SK-N-SH (cell line): ENCODE data around the gene ARL4A. TPM values are rescaled to one million over a fixed set of nuclear protein-coding genes. Genes with fewer than 3 reads are reported as not detected.
A peak's percentile ranks its signal among the peaks of the same experiment; 100 is the strongest.

ENCODE experiments used
- CTCF ChIA-PET: fragments of 300-600, 350-600 bp; formaldehyde crosslinking; extraction: SDS; loops from one replicate; lab custom pipeline; 2021; lab: Yijun Ruan, JAX
- POLR2A ChIA-PET: fragments of 350-600 bp; sonication (Branson Sonifier 250); formaldehyde crosslinking; extraction: SDS; loops from one replicate; lab custom pipeline; 2020; ENCODE audit warnings: antibody characterized with exemption, inconsistent platforms; lab: Yijun Ruan, JAX
- DNase-seq: peaks from one replicate; pipeline ENCODE4 v3.0.0; 2012
- H2AFZ ChIP-seq: fragments of 200-600 bp; sonication (generic); 2 replicates; pipeline ENCODE4 v1.8.1; 2016; ENCODE audit warnings: antibody characterized with exemption, mild to moderate bottlenecking, low read depth
- H3F3A ChIP-seq: fragments of 200-600 bp; sonication (generic); replicated peaks from 2 replicates; pipeline ENCODE3; 2016; ENCODE audit warnings: antibody characterized with exemption, mild to moderate bottlenecking; ENCODE audit not compliant: insufficient read depth
- H3K27ac ChIP-seq, 2 experiments: fragments of 200-500 bp in 1 of 2; fragments of 200-600 bp in 1 of 2; sonication (Bioruptor generic) in 1 of 2; sonication (generic), shearing (Covaris generic) in 1 of 2; 2 replicates each; pipeline versions ENCODE4 v1.5.1 to v1.6.1; 2014 to 2016; ENCODE audit warnings: low read depth in 2 of 2, inconsistent platforms in 1 of 2, low read length in 1 of 2, mild to moderate bottlenecking in 1 of 2, mixed read lengths in 1 of 2
- H3K27me3 ChIP-seq: fragments of 200-600 bp; sonication (generic), shearing (Covaris generic); 2 replicates; pipeline ENCODE4 v1.6.1; 2016; ENCODE audit warnings: mixed run types; ENCODE audit not compliant: insufficient read depth
- H3K36me3 ChIP-seq, 2 experiments: fragments of 200-500 bp in 1 of 2; fragments of 200-600 bp in 1 of 2; sonication (Bioruptor generic) in 1 of 2; sonication (generic) in 1 of 2; replicated peaks in 1 of 2; 2 replicates each; pipeline versions ENCODE3 to v1.5.1; 2014 to 2016; ENCODE audit warnings: low read length in 1 of 2, mild to moderate bottlenecking in 1 of 2; ENCODE audit not compliant: insufficient read depth in 2 of 2, control insufficient read depth in 1 of 2
- H3K4me1 ChIP-seq, 2 experiments: fragments of 200-500 bp in 1 of 2; fragments of 200-600 bp in 1 of 2; sonication (Bioruptor generic) in 1 of 2; sonication (generic), shearing (Covaris generic) in 1 of 2; 2 replicates each; pipeline versions ENCODE4 v1.5.1 to v1.6.1; 2014 to 2016; ENCODE audit warnings: low read depth in 1 of 2, low read length in 1 of 2, mixed run types in 1 of 2; ENCODE audit not compliant: insufficient read depth in 2 of 2, control insufficient read depth in 1 of 2
- H3K4me2 ChIP-seq: fragments of 200-600 bp; sonication (generic), shearing (Covaris generic); 2 replicates; pipeline ENCODE4 v1.6.1; 2017; ENCODE audit warnings: mixed run types
- H3K4me3 ChIP-seq, 2 experiments: fragments of 200-500 bp in 1 of 2; fragments of 200-600 bp in 1 of 2; sonication (Bioruptor generic) in 1 of 2; sonication (generic), shearing (Covaris generic) in 1 of 2; 2 replicates each; pipeline versions ENCODE4 v1.5.1 to v1.8.1; 2014 to 2016; ENCODE audit warnings: low read depth in 2 of 2, inconsistent platforms in 1 of 2, low read length in 1 of 2, mild to moderate bottlenecking in 1 of 2, mixed read lengths in 1 of 2, moderate library complexity in 1 of 2
- H3K79me2 ChIP-seq: fragments of 200-600 bp; sonication (generic); 2 replicates; pipeline ENCODE4 v1.8.1; 2017; ENCODE audit warnings: mild to moderate bottlenecking; ENCODE audit not compliant: insufficient read depth
- H3K9ac ChIP-seq: fragments of 200-600 bp; sonication (generic); 2 replicates; pipeline ENCODE4 v1.6.1; 2017; ENCODE audit warnings: mixed run types
- H3K9me2 ChIP-seq: fragments of 200-600 bp; sonication (generic); 2 replicates; pipeline ENCODE4 v1.6.1; 2017; ENCODE audit warnings: mixed run types
- H3K9me3 ChIP-seq: fragments of 200-600 bp; sonication (generic); 2 replicates; pipeline ENCODE4 v1.6.1; 2017; ENCODE audit warnings: mixed run types, mild to moderate bottlenecking, moderate library complexity
- H4K20me1 ChIP-seq: fragments of 200-600 bp; sonication (generic); 2 replicates; pipeline ENCODE4 v1.6.1; 2017; ENCODE audit warnings: mild to moderate bottlenecking, mixed run types; ENCODE audit not compliant: insufficient read depth
- CTCF ChIP-seq: fragments of 200-600 bp; sonication (generic); IDR thresholded peaks from 2 replicates; pipeline ENCODE4 v1.6.1; 2017; ENCODE audit warnings: antibody characterized with exemption, mild to moderate bottlenecking, moderate library complexity
- EP300 ChIP-seq, 2 experiments: IDR thresholded peaks; 2 replicates each; pipeline versions ENCODE4 v1.4.0 to v1.6.1; 2012; ENCODE audit warnings: borderline replicate concordance in 1 of 2, low read depth in 1 of 2, low read length in 1 of 2
- FOSL2 ChIP-seq: IDR thresholded peaks from 2 replicates; pipeline ENCODE4 v1.4.0; 2012; ENCODE audit warnings: low read depth, mild to moderate bottlenecking, moderate library complexity, borderline replicate concordance
- GATA2 ChIP-seq: sonication (generic); formaldehyde crosslinking; IDR thresholded peaks from 2 replicates; pipeline ENCODE4 v1.5.0; 2020; ENCODE audit warnings: mild to moderate bottlenecking, missing genetic modification reagents
- JUND ChIP-seq: IDR thresholded peaks from 2 replicates; pipeline ENCODE4 v1.4.0; 2012
- PBX3 ChIP-seq: IDR thresholded peaks from 2 replicates; pipeline ENCODE4; 2012
- RXRA ChIP-seq: IDR thresholded peaks from 2 replicates; pipeline ENCODE4 v1.4.0; 2012; ENCODE audit warnings: low read depth, mild to moderate bottlenecking, borderline replicate concordance
- TCF12 ChIP-seq: IDR thresholded peaks from 2 replicates; pipeline ENCODE4 v1.4.0; 2012
- TEAD4 ChIP-seq: IDR thresholded peaks from 2 replicates; pipeline ENCODE4 v1.4.0; 2012; ENCODE audit warnings: mild to moderate bottlenecking, borderline replicate concordance; ENCODE audit not compliant: insufficient read depth
- YY1 ChIP-seq: IDR thresholded peaks from 2 replicates; pipeline ENCODE4 v1.4.0; 2012; ENCODE audit warnings: low read depth, mild to moderate bottlenecking
- WGBS: methylation state at CpG from one replicate; pipeline ENCODE4 v1.1.6; 2017; ENCODE audit warnings: low lambda C conversion rate; 5-methylcytosine and 5-hydroxymethylcytosine counted together
- polyA plus RNA-seq, 3 experiments: library from polyadenylated mRNA; depleted of rRNA; stranded (reverse); fragments of >200 nt; gene quantifications; 2 replicates each; pipeline ENCODE4 v1.2.3, GENCODE V29; 2012
- TF ChIP-seq, protein P1 (sequence below): fragments of 150-350 bp; IDR thresholded peaks from 2 replicates; pipeline ENCODE4 v1.6.1; 2017; ENCODE audit warnings: antibody characterized with exemption, low read length, low read depth, borderline replicate concordance
- TF ChIP-seq, protein P2 (sequence below): IDR thresholded peaks from 2 replicates; pipeline ENCODE4 v1.4.0; 2012; ENCODE audit warnings: low read depth

Gene ARL4A
- polyA plus RNA-seq, 1 of the 3 experiments (the other 2 are of a cell fraction) = 5.5 TPM

DNA sequence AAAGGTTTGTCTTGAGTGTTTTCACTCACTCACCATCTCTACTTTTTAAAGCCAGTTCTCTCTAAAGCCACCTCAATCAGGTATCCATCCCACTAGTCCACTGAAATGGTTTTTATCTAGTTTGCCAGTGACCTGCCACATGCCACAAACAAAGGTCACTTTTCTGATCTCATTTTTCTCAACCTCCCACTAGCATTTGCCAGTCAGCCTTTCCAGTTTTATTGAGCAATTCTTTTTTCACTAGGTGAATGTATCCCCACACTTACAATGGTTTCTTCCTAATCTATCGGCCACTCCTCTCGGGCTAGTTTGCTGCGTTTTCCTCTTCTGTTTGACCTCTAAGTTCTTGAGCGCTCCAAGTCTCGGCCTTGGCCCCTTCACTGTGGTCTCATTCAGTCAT lies 44.9 kb upstream of the ARL4A start (continued):
- TF ChIP-seq TEAD4 (no peak), FOSL2 (no peak)

- Histone ChIP-seq H3K79me2 (no peaks in the 10 kb centered on the region), H3K27ac (peak overlapping the region; percentile 41 to 57; a peak in 3 of 4 replicates), H3K9me2 (no peaks in the 10 kb centered on the region), H4K20me1 (no peaks in the 10 kb centered on the region), H3K9me3 (no peaks in the 10 kb centered on the region), H2AFZ (peak overlapping the region; percentile 80), H3K4me1 (peaks cover 0 to 8% of the 10 kb centered on the region in 2 experiments; a peak in 3 of 4 replicates), H3K4me3 (no peak overlapping the region), H3F3A (peaks cover 30% of the 10 kb centered on the region), H3K36me3 (no peaks in the 10 kb centered on the region), H3K27me3 (no peaks in the 10 kb centered on the region), H3K9ac (no peak overlapping the region), H3K4me2 (peak overlapping the region; percentile 27)
- WGBS = 56% methylated on average over 3 of the region's 3 CpGs
- ChIA-PET POLR2A (no interaction called here), CTCF (interaction anchor here (1.2 to 2.0 kb wide), 3 partner anchors 40 to 619 kb away, joined by 3 to 6 read pairs (median 5); no protein-coding TSS in a partner anchor)
- TF ChIP-seq CTCF (no peak), RXRA (peak; percentile 42; the same call in 1 of the 2 replicates), YY1 (peak; percentile 49; the same call in 1 of the 2 replicates), JUND (peak; percentile 22), GATA2 (CRISPR knock-in tag) (no peak), EP300 (IDR thresholded peaks at IDR 0.05; ENCODE audit: borderline replicate concordance in 1 of 2, low read depth in 1 of 2, low read length in 1 of 2) (peak in 1 of 2 experiments; percentile 54; a peak in 1 of 4 replicates), PBX3 (peak; percentile 77), TCF12 (peak; percentile 67)
- TF ChIP-seq, protein P1, sequence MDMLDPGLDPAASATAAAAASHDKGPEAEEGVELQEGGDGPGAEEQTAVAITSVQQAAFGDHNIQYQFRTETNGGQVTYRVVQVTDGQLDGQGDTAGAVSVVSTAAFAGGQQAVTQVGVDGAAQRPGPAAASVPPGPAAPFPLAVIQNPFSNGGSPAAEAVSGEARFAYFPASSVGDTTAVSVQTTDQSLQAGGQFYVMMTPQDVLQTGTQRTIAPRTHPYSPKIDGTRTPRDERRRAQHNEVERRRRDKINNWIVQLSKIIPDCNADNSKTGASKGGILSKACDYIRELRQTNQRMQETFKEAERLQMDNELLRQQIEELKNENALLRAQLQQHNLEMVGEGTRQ = no peak
- TF ChIP-seq, protein P2, sequence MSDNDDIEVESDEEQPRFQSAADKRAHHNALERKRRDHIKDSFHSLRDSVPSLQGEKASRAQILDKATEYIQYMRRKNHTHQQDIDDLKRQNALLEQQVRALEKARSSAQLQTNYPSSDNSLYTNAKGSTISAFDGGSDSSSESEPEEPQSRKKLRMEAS = no peak
- DNase-seq = no peak
Measured at GRCh38 chr7:12643001-12643643, 44.3 kb upstream of the ARL4A start.
